Bone marrow (tissue), 2 donors: Measurements from ENCODE around the gene CYBA.
"Not testable (repeated sequence)": the region's sequence is repeated elsewhere in the genome, so short reads cannot be mapped to it uniquely, and the experiment has no call there.

Experiments used
- DNase-seq, 2 donors: peaks; one replicate each; lab custom pipeline; 2025; lab: John Stamatoyannopoulos, UW

Gene CYBA

GRCh38 chr16:88686062-88686438, 35.2 kb upstream of the CYBA start:
- no peak for DNase-seq

- DNase-seq: peak; percentile 33 to 57
These were observed 34.6 kb upstream of the CYBA start for GRCh38 chr16:88685156-88686061.

- DNase-seq: no peak
These were observed 33.8 kb upstream of the CYBA start for GRCh38 chr16:88684569-88685155.

- peak; percentile 29 to 85 for DNase-seq
These were observed 31.0 kb upstream of the CYBA start for GRCh38 chr16:88681709-88682451.

- DNase-seq: no peak
These were observed 30.3 kb upstream of the CYBA start for GRCh38 chr16:88681084-88681680.

GRCh38 chr16:88680554-88681083, 29.8 kb upstream of the CYBA start:
- no peak for DNase-seq

GRCh38 chr16:88678224-88678979, 27.5 kb upstream of the CYBA start:
- DNase-seq: no peak

GRCh38 chr16:88677721-88678120, 26.9 kb upstream of the CYBA start:
- DNase-seq: no peak

GRCh38 chr16:88676502-88677242, 25.8 kb upstream of the CYBA start:
- no peak for DNase-seq

GRCh38 chr16:88673716-88674379, 23.0 kb upstream of the CYBA start:
- DNase-seq: no peak

- DNase-seq: no peak
These were observed 21.9 kb upstream of the CYBA start for GRCh38 chr16:88672776-88673175.

GRCh38 chr16:88671806-88672205, 21.0 kb upstream of the CYBA start:
- DNase-seq: no peak

- no peak for DNase-seq
These were observed 19.1 kb upstream of the CYBA start for GRCh38 chr16:88669980-88670379.

GRCh38 chr16:88669493-88669892, 18.6 kb upstream of the CYBA start:
- DNase-seq: not testable (repeated sequence)

GRCh38 chr16:88667461-88667860, 16.6 kb upstream of the CYBA start:
- no peak for DNase-seq

- DNase-seq: no peak
These were observed 14.7 kb upstream of the CYBA start for GRCh38 chr16:88665570-88665969.

- no peak for DNase-seq
These were observed 14.3 kb upstream of the CYBA start for GRCh38 chr16:88665148-88665547.

GRCh38 chr16:88662843-88663606, 12.2 kb upstream of the CYBA start, which contains the start of gene MVD:
TSS of gene MVD (minus strand) at chr16:88663091. CDS start at chr16:88663080, 11 bp downstream.
- DNase-seq: peak; percentile 76 to 90

GRCh38 chr16:88662222-88662842, 11.5 kb upstream of the CYBA start:
- DNase-seq: no peak
